GM12865 (cell line): ENCODE data around the gene MFSD12.
"Not testable (repeated sequence)": the region's sequence is repeated elsewhere in the genome, so short reads cannot be mapped to it uniquely, and the experiment has no call there.

Source experiments
- DNase-seq: peaks from one replicate; pipeline ENCODE4 v3.0.0; 2010; ENCODE audit warnings: low read depth
- H3K4me3 ChIP-seq: 2 replicates; pipeline ENCODE4 v1.5.1; 2011; ENCODE audit warnings: mild to moderate bottlenecking, low read depth, low read length, control low read depth
- TF ChIP-seq, protein P1 (sequence below): IDR thresholded peaks from 2 replicates; pipeline ENCODE4 v1.5.1; 2011; ENCODE audit warnings: low read length, control low read depth, low read depth, inconsistent platforms; ENCODE audit not compliant: insufficient read depth; ENCODE audit errors: missing control alignments

MFSD12 gene

DNA sequence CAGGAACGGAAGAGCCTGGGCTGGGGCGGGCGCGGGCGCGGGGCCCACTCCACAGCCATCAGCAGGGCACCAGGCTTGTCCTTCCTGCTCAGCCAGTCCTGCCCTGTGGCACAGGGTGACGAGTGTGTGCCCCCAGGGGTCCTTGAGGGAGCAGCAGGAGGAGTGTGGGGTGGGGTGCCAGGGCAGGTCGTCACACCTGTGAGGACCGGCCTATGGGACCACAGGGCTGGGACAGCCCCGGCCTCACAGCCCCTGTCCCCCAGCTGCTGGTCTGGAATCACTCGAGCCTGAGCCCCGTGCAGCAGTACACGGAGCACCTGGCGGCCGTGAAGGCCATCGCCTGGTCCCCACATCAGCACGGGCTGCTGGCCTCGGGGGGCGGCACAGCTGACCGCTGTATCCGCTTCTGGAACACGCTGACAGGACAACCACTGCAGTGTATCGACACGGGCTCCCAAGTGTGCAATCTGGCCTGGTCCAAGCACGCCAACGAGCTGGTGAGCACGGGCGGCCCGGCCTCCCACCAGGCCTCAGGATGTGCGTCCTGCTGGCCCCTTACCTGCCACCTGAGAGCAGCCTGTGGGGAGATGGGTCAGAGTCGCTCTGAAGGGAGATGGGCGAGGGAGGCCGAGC lies 25.1 kb downstream of the MFSD12 start:
- H3K4me3 ChIP-seq = no peak overlapping the region
- TF ChIP-seq, protein P1, sequence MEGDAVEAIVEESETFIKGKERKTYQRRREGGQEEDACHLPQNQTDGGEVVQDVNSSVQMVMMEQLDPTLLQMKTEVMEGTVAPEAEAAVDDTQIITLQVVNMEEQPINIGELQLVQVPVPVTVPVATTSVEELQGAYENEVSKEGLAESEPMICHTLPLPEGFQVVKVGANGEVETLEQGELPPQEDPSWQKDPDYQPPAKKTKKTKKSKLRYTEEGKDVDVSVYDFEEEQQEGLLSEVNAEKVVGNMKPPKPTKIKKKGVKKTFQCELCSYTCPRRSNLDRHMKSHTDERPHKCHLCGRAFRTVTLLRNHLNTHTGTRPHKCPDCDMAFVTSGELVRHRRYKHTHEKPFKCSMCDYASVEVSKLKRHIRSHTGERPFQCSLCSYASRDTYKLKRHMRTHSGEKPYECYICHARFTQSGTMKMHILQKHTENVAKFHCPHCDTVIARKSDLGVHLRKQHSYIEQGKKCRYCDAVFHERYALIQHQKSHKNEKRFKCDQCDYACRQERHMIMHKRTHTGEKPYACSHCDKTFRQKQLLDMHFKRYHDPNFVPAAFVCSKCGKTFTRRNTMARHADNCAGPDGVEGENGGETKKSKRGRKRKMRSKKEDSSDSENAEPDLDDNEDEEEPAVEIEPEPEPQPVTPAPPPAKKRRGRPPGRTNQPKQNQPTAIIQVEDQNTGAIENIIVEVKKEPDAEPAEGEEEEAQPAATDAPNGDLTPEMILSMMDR = no peak
- no peak for DNase-seq

DNA sequence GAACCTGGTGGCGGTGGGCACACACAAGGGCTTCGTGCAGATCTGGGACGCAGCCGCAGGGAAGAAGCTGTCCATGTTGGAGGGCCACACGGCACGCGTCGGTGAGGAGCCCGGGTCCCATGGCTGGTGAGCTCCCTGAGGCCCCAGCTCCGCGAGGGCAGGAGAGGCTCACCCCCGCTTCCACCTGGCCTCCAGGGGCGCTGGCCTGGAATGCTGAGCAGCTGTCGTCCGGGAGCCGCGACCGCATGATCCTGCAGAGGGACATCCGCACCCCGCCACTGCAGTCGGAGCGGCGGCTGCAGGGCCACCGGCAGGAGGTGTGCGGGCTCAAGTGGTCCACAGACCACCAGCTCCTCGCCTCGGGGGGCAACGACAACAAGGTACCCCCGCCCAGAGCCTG lies 25.7 kb downstream of the MFSD12 start:
- TF ChIP-seq, protein P1 = no peak
- no peak overlapping the region for H3K4me3 ChIP-seq

DNA sequence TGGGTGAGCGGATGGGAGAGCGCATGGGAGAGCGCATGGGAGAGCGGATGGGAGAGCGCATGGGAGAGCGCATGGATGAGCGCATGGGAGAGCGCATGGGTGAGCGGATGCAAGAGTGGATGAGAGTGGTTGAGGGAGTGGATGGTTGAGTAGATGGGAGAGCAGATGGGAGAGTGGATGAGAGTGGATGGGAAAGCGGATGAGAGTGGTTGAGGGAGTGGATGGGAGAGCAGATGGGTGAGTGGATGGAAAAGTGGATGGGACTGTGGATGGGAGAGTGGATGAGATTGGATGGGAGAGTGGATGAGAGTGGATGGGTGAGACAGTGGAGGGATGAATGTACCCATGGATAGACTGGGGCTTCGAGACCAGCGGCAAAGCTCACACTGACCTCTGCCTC lies 27.0 kb downstream of the MFSD12 start:
- TF ChIP-seq, protein P1 = no peak
- no peak overlapping the region for H3K4me3 ChIP-seq
- no peak for DNase-seq

More for the DNA sequence above, 25.7 kb downstream of the MFSD12 start:
- no peak for DNase-seq

DNA sequence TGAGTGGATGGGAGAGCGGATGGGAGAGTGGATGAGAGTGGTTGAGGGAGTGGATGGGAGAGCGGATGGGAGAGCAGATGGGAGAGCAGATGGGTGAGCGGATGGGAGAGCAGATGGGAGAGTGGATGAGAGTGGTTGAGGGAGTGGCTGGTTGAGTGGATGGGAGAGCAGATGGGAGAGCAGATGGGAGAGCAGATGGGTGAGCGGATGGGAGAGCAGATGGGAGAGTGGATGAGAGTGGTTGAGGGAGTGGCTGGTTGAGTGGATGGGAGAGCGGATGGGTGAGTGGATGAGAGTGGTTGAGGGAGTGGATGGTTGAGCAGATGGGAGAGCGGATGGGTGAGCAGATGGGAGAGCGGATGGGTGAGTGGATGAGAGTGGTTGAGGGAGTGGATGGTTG lies 28.1 kb downstream of the MFSD12 start:
- not testable (repeated sequence) for DNase-seq, H3K4me3 ChIP-seq

DNA sequence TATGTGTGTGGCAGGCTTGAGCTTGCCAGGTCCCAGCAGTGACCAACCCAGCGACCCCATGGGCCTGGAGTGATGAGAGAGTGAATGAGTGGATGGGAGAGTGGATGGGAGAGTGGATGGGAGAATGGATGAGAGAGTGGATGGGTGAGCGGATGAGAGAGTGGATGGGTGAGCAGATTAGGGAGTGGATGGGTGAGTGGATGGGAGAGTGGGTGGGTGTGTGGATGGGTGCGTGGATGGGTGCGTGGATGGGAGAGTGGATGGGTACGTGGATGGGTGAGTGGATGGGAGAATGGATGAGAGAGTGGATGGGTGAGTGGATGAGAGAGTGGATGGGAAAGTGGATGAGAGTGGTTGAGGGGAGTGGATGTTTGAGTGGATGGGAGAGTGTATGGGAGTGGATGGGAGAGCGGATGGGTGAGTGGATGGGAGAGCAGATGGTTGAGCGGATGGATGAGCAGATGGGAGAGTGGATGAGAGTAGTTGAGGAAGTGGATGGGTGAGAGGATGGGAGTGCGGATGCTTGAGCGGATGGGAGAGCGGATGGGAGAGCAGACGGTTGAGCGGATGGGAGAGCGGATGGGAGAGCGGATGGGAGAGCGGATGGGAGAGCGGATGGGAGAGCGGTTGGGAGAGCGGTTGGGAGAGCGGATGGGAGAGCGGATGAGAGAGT lies 28.7 kb downstream of the MFSD12 start:
- DNase-seq = no peak
- TF ChIP-seq, protein P1 = no peak
- H3K4me3 ChIP-seq = no peak overlapping the region

DNA sequence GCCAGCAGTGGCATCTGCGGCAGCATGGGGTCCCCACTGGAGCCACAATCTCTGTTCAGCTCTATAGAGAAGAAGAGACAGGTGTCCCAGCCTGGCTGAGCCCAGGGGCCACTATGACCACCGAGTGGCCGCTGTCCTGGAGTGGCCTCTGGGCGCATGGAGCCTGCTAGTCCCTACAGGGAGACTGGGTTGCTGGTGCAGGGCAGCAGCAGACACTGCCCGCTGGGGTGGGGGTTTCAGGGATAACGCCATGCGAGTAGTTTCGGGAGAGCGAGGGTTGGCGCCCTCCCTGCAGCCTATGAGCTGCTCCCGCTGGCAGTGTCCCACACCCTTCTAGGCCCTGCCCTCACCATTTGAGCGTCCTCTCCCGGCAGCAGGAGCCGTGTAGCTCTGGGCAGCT lies 29.3 kb downstream of the MFSD12 start:
- H3K4me3 ChIP-seq = no peak overlapping the region
- no peak for DNase-seq
- TF ChIP-seq, protein P1 = no peak

DNA sequence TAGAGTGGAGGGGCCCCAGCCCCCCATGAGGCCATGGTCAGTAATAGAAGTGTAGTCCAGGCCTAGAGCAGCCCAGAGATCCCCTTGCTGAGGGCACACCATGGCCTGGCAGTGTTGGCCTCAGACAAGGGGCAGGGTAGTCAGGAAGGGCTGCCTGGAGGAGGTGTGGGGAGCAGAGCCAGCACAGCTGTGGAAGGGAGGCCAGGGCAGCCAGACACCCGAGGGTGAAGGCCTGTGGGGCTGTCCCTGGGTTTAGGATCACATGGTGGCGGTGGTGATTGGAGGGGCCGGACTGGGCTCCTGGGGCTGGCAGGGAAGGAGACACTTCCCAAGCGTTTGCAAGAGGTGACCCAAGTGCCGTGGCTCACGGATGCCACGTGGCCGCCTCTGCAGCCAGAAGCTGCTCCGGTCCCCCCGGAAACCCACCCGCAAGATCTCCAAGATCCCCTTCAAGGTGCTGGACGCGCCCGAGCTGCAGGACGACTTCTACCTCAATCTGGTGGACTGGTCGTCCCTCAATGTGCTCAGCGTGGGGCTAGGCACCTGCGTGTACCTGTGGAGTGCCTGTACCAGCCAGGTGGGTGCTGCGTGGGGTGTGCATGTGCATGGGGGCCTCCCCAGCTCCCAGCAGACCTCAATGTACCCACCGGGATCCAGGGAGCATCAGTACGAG lies 30.0 kb downstream of the MFSD12 start:
- DNase-seq = no peak
- no peak overlapping the region for H3K4me3 ChIP-seq
- TF ChIP-seq, protein P1 = no peak
